ENCODE data around the gene C1orf198.

Gene C1orf198

GRCh38 chr1:230822092-230822581 is 46.2 kb downstream of the C1orf198 start:
- TF ChIP-seq CTCF (IDR thresholded peaks at IDR 0.05; ENCODE audit: insufficient read depth, low read length) (no peak), GABPA (IDR thresholded peaks at IDR 0.05; ENCODE audit: low read depth) (no peak), REST (IDR thresholded peaks at IDR 0.05; ENCODE audit: insufficient replicate concordance, low read depth) (no peak), SPI1 (IDR thresholded peaks at IDR 0.05; ENCODE audit: borderline replicate concordance, low read depth) (no peak), POLR2AphosphoS5 (IDR thresholded peaks at IDR 0.05; ENCODE audit: low read depth) (no peak)
- no peak overlapping the region for H3K27ac ChIP-seq (replicated peaks)
- no peaks in the 10 kb centered on the region for H3K27me3 ChIP-seq (ENCODE audit: insufficient read depth, poor library complexity, severe bottlenecking)
- DNase-seq (ENCODE audit: low read depth in 1 of 2, low spot score in 1 of 2): no peak
- H3K4me3 ChIP-seq (replicated peaks; ENCODE audit: insufficient read depth, low read length): no peak overlapping the region

- no peak for TF ChIP-seq POLR2AphosphoS5 (IDR thresholded peaks at IDR 0.05; ENCODE audit: low read depth)
- no peak for TF ChIP-seq REST (IDR thresholded peaks at IDR 0.05; ENCODE audit: insufficient replicate concordance, low read depth)
- TF ChIP-seq GABPA (IDR thresholded peaks at IDR 0.05; ENCODE audit: low read depth): no peak
- TF ChIP-seq SPI1 (IDR thresholded peaks at IDR 0.05; ENCODE audit: borderline replicate concordance, low read depth): no peak
- no peak for TF ChIP-seq CTCF (IDR thresholded peaks at IDR 0.05; ENCODE audit: insufficient read depth, low read length)
- no peak for DNase-seq (ENCODE audit: low read depth in 1 of 2, low spot score in 1 of 2)
- no peaks in the 10 kb centered on the region for H3K27me3 ChIP-seq (ENCODE audit: insufficient read depth, poor library complexity, severe bottlenecking)
- no peak overlapping the region for H3K27ac ChIP-seq (replicated peaks)
- no peak overlapping the region for H3K4me3 ChIP-seq (replicated peaks; ENCODE audit: insufficient read depth, low read length)
Measured at GRCh38 chr1:230821346-230821745, 47.0 kb downstream of the C1orf198 start.

GRCh38 chr1:230820568-230820967 is 47.8 kb downstream of the C1orf198 start:
- no peak for DNase-seq (ENCODE audit: low read depth in 1 of 2, low spot score in 1 of 2)
- H3K4me3 ChIP-seq (replicated peaks; ENCODE audit: insufficient read depth, low read length): no peak overlapping the region
- no peak overlapping the region for H3K27ac ChIP-seq (replicated peaks)
- H3K27me3 ChIP-seq (ENCODE audit: insufficient read depth, poor library complexity, severe bottlenecking): no peaks in the 10 kb centered on the region
- no peak for TF ChIP-seq SPI1 (IDR thresholded peaks at IDR 0.05; ENCODE audit: borderline replicate concordance, low read depth)

- DNase-seq (ENCODE audit: low read depth in 1 of 2, low spot score in 1 of 2): no peak
- H3K27me3 ChIP-seq (ENCODE audit: insufficient read depth, poor library complexity, severe bottlenecking): no peaks in the 10 kb centered on the region
- H3K4me3 ChIP-seq (replicated peaks; ENCODE audit: insufficient read depth, low read length): no peak overlapping the region
- TF ChIP-seq POLR2AphosphoS5 (IDR thresholded peaks at IDR 0.05; ENCODE audit: low read depth) (no peak), CTCF (IDR thresholded peaks at IDR 0.05; ENCODE audit: insufficient read depth, low read length) (no peak), GABPA (IDR thresholded peaks at IDR 0.05; ENCODE audit: low read depth) (no peak), SPI1 (IDR thresholded peaks at IDR 0.05; ENCODE audit: borderline replicate concordance, low read depth) (no peak), REST (IDR thresholded peaks at IDR 0.05; ENCODE audit: insufficient replicate concordance, low read depth) (no peak)
- no peak overlapping the region for H3K27ac ChIP-seq (replicated peaks)
Measured at GRCh38 chr1:230819976-230820375, 48.3 kb downstream of the C1orf198 start.

Measured in HL-60 (cell line).